AG09319 (cell line): ENCODE results near the gene NOL12.

ENCODE experiments used
- DNase-seq: peaks from one replicate; pipeline ENCODE4 v3.0.0-alpha.2; 2010; ENCODE audit warnings: low read depth; ENCODE audit errors: extremely low read depth
- CTCF ChIP-seq: IDR thresholded peaks from 2 replicates; pipeline ENCODE4 v1.5.1; 2011; ENCODE audit warnings: low read depth, mild to moderate bottlenecking, inconsistent platforms, low read length, moderate library complexity

NOL12 gene

GRCh38 chr22:37662039-37662438 lies 24.1 kb upstream of the NOL12 start:
- TF ChIP-seq CTCF, result no peak
- no peak for DNase-seq

- DNase-seq, result no peak
- no peak for TF ChIP-seq CTCF
These were observed 22.5 kb upstream of the NOL12 start for GRCh38 chr22:37663521-37664140.

GRCh38 chr22:37664249-37665101 lies 21.7 kb upstream of the NOL12 start:
- no peak for TF ChIP-seq CTCF
- DNase-seq, result no peak

- no peak for TF ChIP-seq CTCF
- no peak for DNase-seq
These were observed 20.7 kb upstream of the NOL12 start for GRCh38 chr22:37665487-37665886.

GRCh38 chr22:37669586-37669985 lies 16.6 kb upstream of the NOL12 start:
- peak; percentile 87 for DNase-seq
- no peak for TF ChIP-seq CTCF

GRCh38 chr22:37672206-37672919 lies 13.8 kb upstream of the NOL12 start:
- no peak for DNase-seq
- TF ChIP-seq CTCF, result no peak

- no peak for TF ChIP-seq CTCF
- no peak for DNase-seq
These were observed 13.2 kb upstream of the NOL12 start for GRCh38 chr22:37672920-37673455.
